ENCODE measurements around the gene POTEF. TPM values are rescaled to one million over a fixed set of nuclear protein-coding genes. Genes with fewer than 3 reads are reported as not detected.
A peak's percentile ranks its signal among the peaks of the same experiment; 100 is the strongest.
"Not testable (repeated sequence)": the region's sequence is repeated elsewhere in the genome, so short reads cannot be mapped to it uniquely, and the experiment has no call there.

Gene POTEF
- 49.5 to 55.5 TPM (median 53.3 TPM) in 3 replicates for total RNA-seq

DNA sequence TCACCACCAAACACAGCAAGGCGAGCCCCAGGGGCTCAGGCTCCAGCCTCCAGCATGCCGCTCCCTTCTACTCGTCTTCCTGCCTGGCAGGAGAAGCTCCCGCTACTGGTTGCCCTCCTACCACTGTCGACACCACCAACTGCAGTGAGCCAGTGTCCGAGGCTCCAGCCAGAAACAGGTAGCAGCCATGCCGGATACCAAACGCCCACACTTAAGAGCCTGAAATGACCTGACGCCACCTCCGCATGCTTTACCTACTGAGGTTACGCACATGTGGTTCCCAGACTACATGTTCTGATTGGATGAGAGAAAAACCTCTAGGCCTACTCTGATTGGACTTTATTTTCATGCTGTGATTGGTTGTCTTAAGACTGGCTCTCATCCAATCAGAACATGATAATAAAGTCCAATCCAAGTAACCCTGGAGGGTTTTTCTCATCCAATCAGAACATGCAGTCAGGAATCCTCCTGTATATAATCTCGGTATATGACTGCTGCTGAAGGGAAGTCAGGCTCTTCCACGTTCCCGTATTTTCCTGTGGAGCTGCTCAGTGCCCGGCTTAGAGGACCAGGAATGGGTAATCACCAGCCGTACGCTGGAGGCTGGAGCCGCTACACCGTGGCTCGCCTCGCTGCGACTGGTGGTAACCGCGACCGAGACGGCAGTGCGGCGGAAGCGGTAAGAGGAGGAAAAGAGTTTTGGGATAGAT, at the start of gene POTEF:
POTEF (minus strand) TSS at position 103 of the 710 bp plus-strand sequence. CDS start 8,707 bp downstream, outside the sequence.
- H3K27ac Mint-ChIP-seq: peak within 1 kb of the TSS; percentile 96
- not testable (repeated sequence) for H3K27me3 Mint-ChIP-seq (ENCODE audit: low read depth); H3K9me3 Mint-ChIP-seq; H3K36me3 Mint-ChIP-seq
- DNase-seq (ENCODE audit: low spot score in 2 of 2, unreplicated experiment in 2 of 2): peak in 1 of 2 experiments; percentile 42
- H3K4me3 Mint-ChIP-seq: peak within 1 kb of the TSS; percentile 96
- peaks cover 15% of the 10 kb centered on the region for H3K4me1 Mint-ChIP-seq

DNA sequence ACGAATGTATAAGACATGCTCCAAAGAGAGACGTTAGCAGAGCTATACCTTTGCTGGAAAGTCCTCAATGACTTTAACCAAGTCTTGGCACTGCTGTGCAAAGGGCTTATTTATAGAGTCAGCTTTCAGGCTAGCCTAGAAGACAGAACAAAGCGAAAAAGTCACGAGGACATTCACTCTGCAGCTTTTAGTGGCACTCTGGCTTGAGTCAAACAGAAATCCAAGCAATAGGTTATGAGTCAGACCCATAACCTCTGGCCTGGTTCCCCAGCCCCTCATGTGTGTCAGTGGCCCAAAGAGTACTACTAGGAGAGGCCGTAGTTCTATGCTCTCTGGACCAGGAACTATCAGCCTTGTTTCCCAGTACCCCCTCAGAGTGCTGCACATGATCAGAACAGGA, 45.8 kb upstream of the POTEF start:
- peaks cover 17% of the 10 kb centered on the region for H3K36me3 Mint-ChIP-seq
- H3K4me1 Mint-ChIP-seq; H3K9me3 Mint-ChIP-seq; DNase-seq (ENCODE audit: low spot score in 2 of 2, unreplicated experiment in 2 of 2); H3K27me3 Mint-ChIP-seq (ENCODE audit: low read depth); H3K4me3 Mint-ChIP-seq; H3K27ac Mint-ChIP-seq: not testable (repeated sequence)

DNA sequence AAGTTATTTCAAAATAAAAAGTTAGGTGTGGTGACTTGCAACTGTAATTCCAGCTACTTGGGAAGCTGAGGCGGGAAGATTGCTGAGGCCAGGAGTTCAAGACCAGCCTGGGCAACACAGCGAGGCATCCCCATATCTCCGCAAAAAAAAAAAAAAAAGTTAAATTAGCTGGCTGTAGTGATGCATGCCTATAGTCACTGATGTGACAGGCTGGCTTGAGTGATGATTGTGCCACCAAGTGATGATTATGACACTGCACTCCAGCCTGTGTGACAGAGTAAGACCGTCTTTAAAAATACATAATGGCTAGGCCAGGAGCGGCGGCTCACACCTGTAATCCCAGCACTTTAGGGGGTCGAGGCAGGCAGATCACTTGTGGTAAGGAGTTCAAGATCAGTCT, 40.9 kb upstream of the POTEF start:
- no peaks in the 10 kb centered on the region for H3K4me1 Mint-ChIP-seq
- H3K36me3 Mint-ChIP-seq: peaks cover 40% of the 10 kb centered on the region
- no peak overlapping the region for H3K27ac Mint-ChIP-seq
- no peaks in the 10 kb centered on the region for H3K27me3 Mint-ChIP-seq (ENCODE audit: low read depth)
- no peak for DNase-seq (ENCODE audit: low spot score in 2 of 2, unreplicated experiment in 2 of 2)
- H3K4me3 Mint-ChIP-seq: no peak overlapping the region
- TF ChIP-seq, protein P1, sequence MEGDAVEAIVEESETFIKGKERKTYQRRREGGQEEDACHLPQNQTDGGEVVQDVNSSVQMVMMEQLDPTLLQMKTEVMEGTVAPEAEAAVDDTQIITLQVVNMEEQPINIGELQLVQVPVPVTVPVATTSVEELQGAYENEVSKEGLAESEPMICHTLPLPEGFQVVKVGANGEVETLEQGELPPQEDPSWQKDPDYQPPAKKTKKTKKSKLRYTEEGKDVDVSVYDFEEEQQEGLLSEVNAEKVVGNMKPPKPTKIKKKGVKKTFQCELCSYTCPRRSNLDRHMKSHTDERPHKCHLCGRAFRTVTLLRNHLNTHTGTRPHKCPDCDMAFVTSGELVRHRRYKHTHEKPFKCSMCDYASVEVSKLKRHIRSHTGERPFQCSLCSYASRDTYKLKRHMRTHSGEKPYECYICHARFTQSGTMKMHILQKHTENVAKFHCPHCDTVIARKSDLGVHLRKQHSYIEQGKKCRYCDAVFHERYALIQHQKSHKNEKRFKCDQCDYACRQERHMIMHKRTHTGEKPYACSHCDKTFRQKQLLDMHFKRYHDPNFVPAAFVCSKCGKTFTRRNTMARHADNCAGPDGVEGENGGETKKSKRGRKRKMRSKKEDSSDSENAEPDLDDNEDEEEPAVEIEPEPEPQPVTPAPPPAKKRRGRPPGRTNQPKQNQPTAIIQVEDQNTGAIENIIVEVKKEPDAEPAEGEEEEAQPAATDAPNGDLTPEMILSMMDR (IDR thresholded peaks at IDR 0.05; ENCODE audit: unreplicated experiment): no peak
- H3K9me3 Mint-ChIP-seq: no peaks in the 10 kb centered on the region

DNA sequence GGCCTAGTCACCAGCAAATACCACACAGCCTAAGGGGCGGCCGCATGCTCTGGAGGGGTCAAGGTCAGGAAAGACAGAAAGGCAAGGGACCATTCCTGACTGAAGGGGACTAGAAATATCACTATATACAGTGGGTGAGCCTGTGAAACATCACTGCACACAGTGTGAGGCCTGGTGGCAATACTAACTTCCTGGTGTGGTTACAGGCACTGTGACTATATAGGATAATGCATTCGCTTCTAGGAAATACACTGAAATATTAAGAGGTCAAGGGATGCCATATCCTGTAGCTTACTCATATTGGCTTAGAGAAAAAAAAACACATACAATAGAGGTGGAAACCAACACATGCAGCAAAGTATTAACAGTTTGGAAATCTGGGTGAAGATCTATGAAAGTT, 40.1 kb upstream of the POTEF start:
- peaks cover 46% of the 10 kb centered on the region for H3K36me3 Mint-ChIP-seq
- H3K4me3 Mint-ChIP-seq; DNase-seq (ENCODE audit: low spot score in 2 of 2, unreplicated experiment in 2 of 2); H3K27me3 Mint-ChIP-seq (ENCODE audit: low read depth); H3K9me3 Mint-ChIP-seq; H3K4me1 Mint-ChIP-seq; H3K27ac Mint-ChIP-seq: not testable (repeated sequence)

DNA sequence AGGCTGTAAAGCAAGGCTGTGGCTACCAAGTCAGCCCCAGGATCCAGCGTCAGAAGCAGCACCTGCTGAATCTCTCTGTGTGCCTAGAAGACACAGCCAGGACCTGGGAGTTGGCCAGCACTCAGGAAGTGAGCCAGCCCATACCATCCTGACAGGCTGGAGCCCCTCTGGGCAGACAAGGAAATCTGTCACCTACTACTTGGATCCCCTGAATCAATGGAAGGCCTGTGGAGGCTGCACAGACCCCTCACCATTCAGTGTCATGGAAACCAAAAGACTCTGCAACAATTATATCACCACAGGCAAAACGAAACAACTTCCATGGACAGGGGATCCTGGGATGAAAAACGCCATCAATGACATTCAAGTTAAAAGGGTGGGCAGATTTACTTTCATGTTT, 37.6 kb upstream of the POTEF start:
- not testable (repeated sequence) for H3K4me1 Mint-ChIP-seq; H3K27ac Mint-ChIP-seq; H3K9me3 Mint-ChIP-seq; H3K4me3 Mint-ChIP-seq; DNase-seq (ENCODE audit: low spot score in 2 of 2, unreplicated experiment in 2 of 2); H3K27me3 Mint-ChIP-seq (ENCODE audit: low read depth)
- peaks cover 36% of the 10 kb centered on the region for H3K36me3 Mint-ChIP-seq

DNA sequence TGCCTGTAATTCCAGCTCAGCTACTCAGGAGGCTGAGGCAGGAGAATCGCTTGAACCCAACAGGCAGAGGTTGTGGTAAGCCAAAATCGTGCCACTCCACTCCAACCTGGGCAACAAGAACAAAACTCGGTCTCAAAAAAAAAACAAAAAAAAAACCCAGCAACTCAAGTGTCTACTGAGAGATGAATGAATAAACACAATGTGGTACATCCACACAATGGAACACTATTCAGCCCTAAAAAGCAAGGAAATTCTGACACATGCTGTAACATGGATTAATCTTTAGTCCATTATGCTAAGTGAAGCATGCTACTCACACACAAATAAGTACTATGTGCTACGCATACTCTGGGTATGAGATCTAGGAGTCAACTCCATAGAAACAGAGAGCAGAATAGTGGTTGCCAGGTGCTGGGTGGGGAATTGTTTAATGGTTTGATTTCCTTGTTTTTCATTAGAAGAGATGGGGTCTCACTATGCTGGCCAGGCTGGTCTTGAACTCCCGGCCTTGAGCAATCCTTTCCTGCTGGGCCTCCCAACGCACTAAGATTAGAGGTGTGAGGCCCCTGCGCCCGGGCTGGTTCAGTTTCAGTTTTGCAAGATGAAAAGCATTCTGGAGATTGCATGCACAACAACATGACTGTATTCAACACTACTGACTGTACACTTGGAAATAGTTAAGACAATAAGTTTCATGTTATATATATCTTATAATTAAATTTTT, 36.4 kb upstream of the POTEF start:
- H3K36me3 Mint-ChIP-seq: peaks cover 33% of the 10 kb centered on the region

DNA sequence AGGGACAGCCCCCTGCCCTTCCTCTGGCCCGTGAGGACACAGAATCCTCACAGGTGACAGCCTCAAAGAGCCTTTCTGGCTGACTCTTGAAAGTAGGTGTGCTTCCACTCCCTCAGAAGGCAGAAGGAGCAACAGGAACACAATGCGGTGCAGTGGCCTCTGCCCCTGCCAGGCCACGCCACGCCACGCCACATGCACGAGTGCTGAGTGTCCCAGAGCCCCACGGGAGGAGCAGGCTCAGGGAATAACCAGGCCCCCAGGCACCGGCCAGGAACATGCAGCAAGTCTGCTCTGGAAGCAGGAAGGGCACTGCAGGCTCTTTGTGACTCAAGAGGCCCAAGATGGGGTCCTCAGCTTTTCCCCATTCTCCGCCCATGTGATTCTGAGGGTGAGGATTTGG, 33.9 kb upstream of the POTEF start:
- H3K36me3 Mint-ChIP-seq: peaks cover 33% of the 10 kb centered on the region
- no peak overlapping the region for H3K4me3 Mint-ChIP-seq
- H3K4me1 Mint-ChIP-seq: no peaks in the 10 kb centered on the region
- no peak for DNase-seq (ENCODE audit: low spot score in 2 of 2, unreplicated experiment in 2 of 2)
- H3K27ac Mint-ChIP-seq: no peak overlapping the region
- H3K27me3 Mint-ChIP-seq (ENCODE audit: low read depth): no peaks in the 10 kb centered on the region
- no peaks in the 10 kb centered on the region for H3K9me3 Mint-ChIP-seq
- TF ChIP-seq, protein P1 (IDR thresholded peaks at IDR 0.05; ENCODE audit: unreplicated experiment): no peak

More for the DNA sequence above, 36.4 kb upstream of the POTEF start:
- Mint-ChIP-seq H3K27me3 (ENCODE audit: low read depth) (no peaks in the 10 kb centered on the region), H3K4me3 (no peak overlapping the region), H3K4me1 (no peaks in the 10 kb centered on the region), H3K9me3 (no peaks in the 10 kb centered on the region), H3K27ac (no peak overlapping the region)
- no peak for DNase-seq (ENCODE audit: low spot score in 2 of 2, unreplicated experiment in 2 of 2)
- TF ChIP-seq, protein P1 (IDR thresholded peaks at IDR 0.05; ENCODE audit: unreplicated experiment): no peak

DNA sequence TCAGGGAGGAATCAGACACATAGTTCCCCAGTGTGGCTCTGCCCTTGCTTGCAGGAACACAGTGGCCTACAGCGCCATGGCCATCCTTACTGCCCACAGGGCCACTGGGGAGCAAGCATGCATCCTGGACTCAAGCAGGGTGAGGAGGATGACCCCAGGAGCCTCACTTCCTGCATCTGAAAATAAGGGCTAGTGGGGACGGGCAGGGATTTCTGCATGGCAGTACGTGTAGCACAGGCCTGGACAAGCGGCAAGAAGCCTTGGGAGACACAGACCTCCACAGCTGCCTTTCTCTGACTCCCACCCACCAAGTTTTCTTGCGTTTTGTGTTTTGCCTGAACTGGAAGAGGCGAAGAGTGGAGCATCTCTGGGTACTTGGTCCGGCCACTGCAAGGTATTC, 33.5 kb upstream of the POTEF start:
- H3K9me3 Mint-ChIP-seq; H3K27ac Mint-ChIP-seq; DNase-seq (ENCODE audit: low spot score in 2 of 2, unreplicated experiment in 2 of 2); H3K4me3 Mint-ChIP-seq; H3K4me1 Mint-ChIP-seq; H3K27me3 Mint-ChIP-seq (ENCODE audit: low read depth): not testable (repeated sequence)
- H3K36me3 Mint-ChIP-seq: peaks cover 29% of the 10 kb centered on the region

DNA sequence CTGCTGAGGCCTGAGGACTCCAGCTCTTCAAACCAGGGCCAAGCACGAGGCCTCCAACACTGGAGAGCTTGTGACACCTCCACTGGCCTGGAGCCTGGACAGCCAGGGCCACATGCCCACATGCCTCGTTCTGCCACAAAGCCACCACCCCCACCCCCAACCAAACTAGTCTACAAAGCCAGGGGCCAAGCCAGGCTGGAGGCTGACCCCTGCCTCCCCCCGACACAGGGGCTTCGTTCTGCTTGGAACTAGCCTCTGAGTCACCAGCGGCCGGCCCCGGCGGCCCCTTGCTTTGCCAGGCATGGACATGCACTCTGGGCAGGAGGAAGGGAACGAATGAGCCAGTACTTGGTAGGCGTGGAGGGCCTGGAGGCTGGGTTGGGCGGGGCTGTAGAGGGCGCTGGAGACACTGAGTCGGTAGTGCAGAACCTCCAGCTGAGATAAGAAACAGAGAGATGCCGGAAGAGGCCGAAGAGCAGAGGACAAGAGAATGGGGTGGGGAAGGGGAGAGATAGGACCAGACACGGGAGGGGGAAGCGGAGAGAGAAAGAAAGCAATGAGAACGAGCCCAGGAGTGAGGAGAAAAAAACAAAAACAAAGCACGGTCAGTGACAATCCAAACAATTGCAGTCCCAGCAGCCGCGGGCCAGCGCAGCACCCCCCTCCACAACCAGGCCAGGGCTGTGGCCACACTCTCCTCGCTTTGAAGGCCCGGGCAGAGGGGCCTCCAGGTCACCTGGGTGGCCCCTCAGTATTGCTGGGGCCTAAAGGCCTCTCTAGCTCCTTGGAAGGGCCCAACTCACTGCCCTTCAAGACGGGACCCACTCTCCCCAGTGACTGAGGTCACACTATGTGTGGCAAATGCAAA, 32.0 kb upstream of the POTEF start:
- DNase-seq (ENCODE audit: low spot score in 2 of 2, unreplicated experiment in 2 of 2); H3K4me1 Mint-ChIP-seq; H3K27ac Mint-ChIP-seq; H3K9me3 Mint-ChIP-seq; H3K27me3 Mint-ChIP-seq (ENCODE audit: low read depth): not testable (repeated sequence)
- Mint-ChIP-seq H3K36me3 (peaks cover 20% of the 10 kb centered on the region), H3K4me3 (peak overlapping the region; percentile 24)

All from mesothelial cell of epicardium (in vitro differentiated cells).